GM12878 (cell line): ENCODE results near the gene SHISA9. TPM values are rescaled to one million over a fixed set of nuclear protein-coding genes. Genes with fewer than 3 reads are reported as not detected.

Experiments used
- ATAC-seq: fragments of 200-7000 bp; cut with Tn5 transposase; 3 replicates; pipeline ENCODE4 v1.9.1; 2020; ENCODE audit warnings: mild to moderate bottlenecking, moderate library complexity
- BruUV-seq: library from RNA; stranded (reverse); fragments of 400-500 nt; replicated peaks from 2 replicates; lab custom pipeline; 2021; lab: Mats Ljungman, UMichigan
- CTCF ChIA-PET: fragments of 300-600 bp; sonication (Branson Sonifier 250); formaldehyde crosslinking; extraction: SDS; loops from one replicate; lab custom pipeline; 2021; ENCODE audit warnings: inconsistent platforms; lab: Yijun Ruan, JAX
- POLR2A ChIA-PET: fragments of 350-600 bp; formaldehyde crosslinking; extraction: SDS; loops from one replicate; lab custom pipeline; 2021; ENCODE audit warnings: inconsistent platforms; lab: Charles Lee
- RAD21 ChIA-PET: fragments of 300-600 bp; sonication (Branson Sonifier 250); formaldehyde crosslinking; loops from one replicate; lab custom pipeline; 2023; ENCODE audit warnings: antibody characterized with exemption; ENCODE audit not compliant: unreplicated experiment; lab: Charles Lee
- SMC1A ChIA-PET: fragments of 300-600 bp; sonication (Branson Sonifier 250); formaldehyde crosslinking; loops from one replicate; lab custom pipeline; 2023; ENCODE audit not compliant: unreplicated experiment, uncharacterized antibody; lab: Charles Lee
- DNase-seq: peaks from one replicate; pipeline ENCODE4 v3.0.0-alpha.2; 2011; ENCODE audit warnings: low read depth, low spot score
- FAIRE-seq: peaks from 3 replicates; lab custom pipeline; 2011; peaks lifted over from hg19 to GRCh38; lab: Jason Lieb, UNC
- H2AFZ ChIP-seq: 2 replicates; pipeline ENCODE4 v1.6.0; 2011; ENCODE audit warnings: low read depth, low read length, control low read depth; ENCODE audit not compliant: control insufficient read depth
- H3K27ac ChIP-seq: 2 replicates; pipeline ENCODE4 v1.5.1; 2011; ENCODE audit warnings: control low read depth; ENCODE audit not compliant: control insufficient read depth, insufficient read depth
- H3K27me3 ChIP-seq, 2 experiments: replicated peaks in 1 of 2; 2 replicates each; pipeline versions ENCODE4 v1.6.0 to v1.6.1; 2011; ENCODE audit warnings: low read length in 1 of 2; ENCODE audit not compliant: control insufficient read depth in 2 of 2, insufficient read depth in 2 of 2
- H3K36me3 ChIP-seq, 2 experiments: 2 replicates each; pipeline ENCODE4 v1.5.1; 2011; ENCODE audit warnings: low read length in 1 of 2; ENCODE audit not compliant: control insufficient read depth in 2 of 2, insufficient read depth in 2 of 2
- H3K4me1 ChIP-seq: 2 replicates; pipeline ENCODE4 v1.6.1; 2011; ENCODE audit warnings: mild to moderate bottlenecking, low read length, moderate library complexity, mixed read lengths; ENCODE audit not compliant: control insufficient read depth, insufficient read depth
- H3K4me2 ChIP-seq: 2 replicates; pipeline ENCODE4 v1.6.0; 2011; ENCODE audit warnings: control low read depth; ENCODE audit not compliant: control insufficient read depth, insufficient read depth
- H3K4me3 ChIP-seq: fragments of 200-600 bp; sonication (generic); 2 replicates; pipeline ENCODE4 v1.5.1; 2016
- H3K79me2 ChIP-seq: 2 replicates; pipeline ENCODE4 v1.6.0; 2011; ENCODE audit warnings: low read length; ENCODE audit not compliant: control insufficient read depth, insufficient read depth
- H3K9ac ChIP-seq: 2 replicates; pipeline ENCODE4 v1.8.0; 2011; ENCODE audit warnings: low read length, control low read depth, mixed read lengths; ENCODE audit not compliant: control insufficient read depth, insufficient read depth
- H3K9me3 ChIP-seq: replicated peaks from 3 replicates; pipeline ENCODE4 v1.5.1; 2011; ENCODE audit warnings: mild to moderate bottlenecking, low read length; ENCODE audit not compliant: control insufficient read depth, insufficient read depth
- H4K20me1 ChIP-seq: 2 replicates; pipeline ENCODE4 v1.6.0; 2011; ENCODE audit not compliant: control insufficient read depth, insufficient read depth
- BCL11A ChIP-seq: IDR thresholded peaks from 2 replicates; pipeline ENCODE4 v1.6.1; 2011; ENCODE audit warnings: low read depth, low read length
- BCL3 ChIP-seq: IDR thresholded peaks from 2 replicates; pipeline ENCODE4 v1.6.1; 2011; ENCODE audit warnings: borderline replicate concordance, low read depth, mild to moderate bottlenecking, moderate library complexity, low read length; ENCODE audit not compliant: insufficient read depth, poor library complexity, severe bottlenecking
- CUX1 ChIP-seq: IDR thresholded peaks from 2 replicates; pipeline ENCODE4 v1.6.1; 2012; ENCODE audit warnings: improper control_type of control experiment, low read depth, low read length; ENCODE audit not compliant: insufficient replicate concordance
- NBN ChIP-seq: fragments of 450-650 bp; IDR thresholded peaks from 2 replicates; pipeline ENCODE4 v1.6.1; 2016
- RUNX3 ChIP-seq: IDR thresholded peaks from 2 replicates; pipeline ENCODE4 v1.6.1; 2012; ENCODE audit warnings: low read length, inconsistent platforms
- SMAD1 ChIP-seq: fragments of 450-650 bp; IDR thresholded peaks from 2 replicates; pipeline ENCODE4 v1.6.1; 2018; ENCODE audit warnings: mild to moderate bottlenecking, low read depth; ENCODE audit not compliant: partially characterized antibody
- SMAD5 ChIP-seq: IDR thresholded peaks from 2 replicates; pipeline ENCODE4 v1.6.1; 2016; ENCODE audit warnings: antibody characterized with exemption, low read depth
- SREBF1 ChIP-seq: IDR thresholded peaks from 2 replicates; pipeline ENCODE4 v1.6.1; 2012; ENCODE audit warnings: mild to moderate bottlenecking, low read length
- STAT1 ChIP-seq: fragments of 450-650 bp; conservative IDR thresholded peaks from 2 replicates; pipeline ENCODE4 v1.6.1; 2014; ENCODE audit warnings: antibody characterized with exemption, mild to moderate bottlenecking
- ZNF207 ChIP-seq: fragments of 450-650 bp; IDR thresholded peaks from 2 replicates; pipeline ENCODE4 v1.6.1; 2014; ENCODE audit warnings: antibody characterized with exemption, mild to moderate bottlenecking, borderline replicate concordance
- WGBS: methylation state at CpG from one replicate; pipeline ENCODE4 v1.1.6; 2016; ENCODE audit warnings: low lambda C conversion rate; ENCODE audit not compliant: insufficient replicate concordance, insufficient coverage; ENCODE audit errors: missing lambda C conversion rate; 5-methylcytosine and 5-hydroxymethylcytosine counted together
- in situ Hi-C: fragments of 300-500 bp; cut with MboI; formaldehyde crosslinking; loops from 9 replicates; pipeline ENCODE4 v1.14.3; 2018; ENCODE audit warnings: mixed read lengths
- intact Hi-C: fragments of 100-400 bp; cut with micrococcal nuclease; formaldehyde crosslinking; loops from one replicate; pipeline ENCODE4 v1.14.2; 2022; ENCODE audit not compliant: unreplicated experiment
- polyA plus RNA-seq, 11 experiments: library from polyadenylated mRNA; depleted of rRNA in 4 of 11; unstranded in 6 of 11; stranded (reverse) in 5 of 11; fragments of >200 nt; fragmentation: Nextera tagmentation in 4 of 11; fragmentation: Illumina TruSeq in 1 of 11; extraction: Ambion mirVana in 4 of 11; extraction: Trizol in 1 of 11; gene quantifications; 1 replicate in 1 of 11; 2 replicates in 10 of 11; pipeline versions ENCODE4 v1.2.1 to v1.2.3, GENCODE V29; 2011 to 2016; ENCODE audit warnings: inconsistent platforms in 2 of 11, missing spikeins in 2 of 11, low read depth in 1 of 11
- total RNA-seq, 4 experiments: library from RNA; depleted of rRNA in 3 of 4; stranded (reverse); fragments of >200 nt in 3 of 4; fragmentation: Illumina TruSeq in 1 of 4; extraction: Trizol in 1 of 4; gene quantifications; 2 replicates each; pipeline versions ENCODE4 v1.2.1 to v1.2.3, GENCODE V29; 2013 to 2021

Gene SHISA9
- total and polyA plus RNA-seq, 10 of the 15 experiments (the other 5 are each of a cell fraction or from before 2014, with no cell fraction given) = 0.03 to 25.5 (median 0.07) TPM

GRCh38 chr16:13207151-13207550 lies 305.8 kb downstream of the SHISA9 start (continued):
- TF ChIP-seq CUX1 = no peak
- TF ChIP-seq SMAD5 = no peak
- TF ChIP-seq RUNX3 = no peak
- TF ChIP-seq ZNF207 = no peak
- TF ChIP-seq STAT1 = no peak
- no peak for TF ChIP-seq BCL11A
- no peak for TF ChIP-seq SREBF1
- no peak for TF ChIP-seq SMAD1
- TF ChIP-seq NBN = no peak

- Histone ChIP-seq H3K4me2 (no peak overlapping the region), H3K4me1 (no peaks in the 10 kb centered on the region), H3K27ac (no peak overlapping the region), H3K27me3 (no peaks in the 10 kb centered on the region), H3K9me3 (no peaks in the 10 kb centered on the region; the same call in 2 of the 3 replicates), H2AFZ (no peak overlapping the region), H3K9ac (no peak overlapping the region), H3K4me3 (no peak overlapping the region), H4K20me1 (no peaks in the 10 kb centered on the region), H3K79me2 (no peaks in the 10 kb centered on the region), H3K36me3 (no peaks in the 10 kb centered on the region)
- ATAC-seq (no peak), DNase-seq (no peak), FAIRE-seq (no peak)
- intact Hi-C loops (no loop called here), in situ Hi-C loops (no loop called here)
- SMC1A ChIA-PET = no interaction called here
- BruUV-seq = no TSS peak
- CTCF ChIA-PET = no interaction called here
- RAD21 ChIA-PET = no interaction called here
- no peak for TF ChIP-seq BCL3
- POLR2A ChIA-PET = no interaction called here
- WGBS = 8% methylated on average over 1 of the region's 1 CpG
Observed at GRCh38 chr16:13223666-13224065, 322.3 kb downstream of the SHISA9 start.
